A549 (cell line): ENCODE measurements around the gene PXYLP1. TPM values are rescaled to one million over a fixed set of nuclear protein-coding genes. Genes with fewer than 3 reads are reported as not detected.

Experiments used
- ATAC-seq, 2 experiments: fragments of 200-7000 bp in 1 of 2; fragments of >200 bp in 1 of 2; cut with Nextera tagmentation in 1 of 2; cut with Tn5 transposase in 1 of 2; 3 replicates each; pipeline versions ENCODE4 v1.8.0 to v1.9.1; 2018 to 2020; ENCODE audit warnings: mild to moderate bottlenecking in 1 of 2, moderate library complexity in 1 of 2
- CTCF ChIA-PET: fragments of 300-600 bp; sonication (Branson Sonifier 250); formaldehyde crosslinking; extraction: SDS; loops from one replicate; lab custom pipeline; 2021; ENCODE audit warnings: antibody characterized with exemption, inconsistent platforms; lab: Yijun Ruan, JAX
- POLR2A ChIA-PET: fragments of 350-600 bp; formaldehyde crosslinking; extraction: SDS; loops from one replicate; lab custom pipeline; 2021; ENCODE audit warnings: antibody characterized with exemption, inconsistent platforms; lab: Yijun Ruan, JAX
- DNase-seq, 2 experiments: peaks; one replicate each; pipeline versions ENCODE4 v3.0.0 to v3.0.0-alpha.2; 2011 to 2016; ENCODE audit warnings: low read depth in 1 of 2, low spot score in 1 of 2
- FAIRE-seq: peaks from 2 replicates; lab custom pipeline; 2011; peaks lifted over from hg19 to GRCh38; lab: Jason Lieb, UNC
- H3K27ac ChIP-seq, 2 experiments: fragments of >200 bp; sonication (Bioruptor Twin); formaldehyde crosslinking; 3 replicates each; pipeline ENCODE4 v1.5.1; 2016 to 2017
- H3K4me1 ChIP-seq: fragments of >200 bp; sonication (Bioruptor Twin); formaldehyde crosslinking; 3 replicates; pipeline ENCODE4 v1.6.1; 2016
- H3K4me2 ChIP-seq: fragments of >200 bp; sonication (Bioruptor Twin); formaldehyde crosslinking; 3 replicates; pipeline ENCODE4 v1.6.1; 2016
- H3K4me3 ChIP-seq: fragments of >200 bp; sonication (Bioruptor Twin); formaldehyde crosslinking; 3 replicates; pipeline ENCODE4 v1.5.1; 2016
- H3K9me3 ChIP-seq: fragments of >200 bp; sonication (Bioruptor Twin); formaldehyde crosslinking; 3 replicates; pipeline ENCODE4 v1.6.1; 2016
- BHLHE40 ChIP-seq: IDR thresholded peaks from 2 replicates; pipeline ENCODE4 v1.6.1; 2012; ENCODE audit warnings: low read depth, low read length, inconsistent platforms
- CEBPB ChIP-seq, 2 experiments: fragments of >200 bp in 1 of 2; sonication (Bioruptor Twin) in 1 of 2; formaldehyde crosslinking in 1 of 2; IDR thresholded peaks; 2 replicates each; pipeline ENCODE4 v1.6.1; 2012 to 2016
- CHD2 ChIP-seq: fragments of 150-350 bp; IDR thresholded peaks from 2 replicates; pipeline ENCODE4 v1.6.1; 2014; ENCODE audit warnings: low read length; ENCODE audit not compliant: partially characterized antibody
- CHD4 ChIP-seq: fragments of 200-600 bp; sonication (generic); IDR thresholded peaks from 2 replicates; pipeline ENCODE4 v1.6.1; 2016; ENCODE audit warnings: antibody characterized with exemption, mild to moderate bottlenecking, borderline replicate concordance
- EHMT2 ChIP-seq: fragments of 200-600 bp; sonication (generic); IDR thresholded peaks from 2 replicates; pipeline ENCODE4 v1.6.1; 2016; ENCODE audit warnings: antibody characterized with exemption, low read depth, mild to moderate bottlenecking, moderate library complexity
- EP300 ChIP-seq, 2 experiments: fragments of >200 bp; sonication (Bioruptor Twin); formaldehyde crosslinking; IDR thresholded peaks; 2 replicates in 1 of 2; 3 replicates in 1 of 2; pipeline ENCODE4 v1.6.1; 2016 to 2017
- GATA3 ChIP-seq: IDR thresholded peaks from 2 replicates; pipeline ENCODE4 v1.6.1; 2012; ENCODE audit warnings: borderline replicate concordance
- HEYL ChIP-seq: fragments of 250-450 bp; sonication (Bioruptor Pico); IDR thresholded peaks from 2 replicates; pipeline ENCODE4 v1.8.0; 2021; ENCODE audit warnings: mild to moderate bottlenecking, moderate library complexity
- HOXA7 ChIP-seq: fragments of 250-450 bp; sonication (Bioruptor Pico); IDR thresholded peaks from 2 replicates; pipeline ENCODE4 v1.5.0; 2020; ENCODE audit warnings: mild to moderate bottlenecking, moderate library complexity
- HOXB5 ChIP-seq: fragments of 250-450 bp; sonication (Bioruptor Pico); IDR thresholded peaks from 2 replicates; pipeline ENCODE4 v1.5.0; 2020; ENCODE audit warnings: mild to moderate bottlenecking, moderate library complexity
- JUNB ChIP-seq: fragments of >200 bp; sonication (Bioruptor Twin); formaldehyde crosslinking; IDR thresholded peaks from 2 replicates; pipeline ENCODE4 v1.6.1; 2016
- KDM5A ChIP-seq: fragments of 200-600 bp; sonication (generic); IDR thresholded peaks from 2 replicates; pipeline ENCODE4 v1.6.1; 2016; ENCODE audit warnings: antibody characterized with exemption, mild to moderate bottlenecking
- MAZ ChIP-seq: fragments of 150-350 bp; IDR thresholded peaks from 2 replicates; pipeline ENCODE4 v1.6.1; 2014; ENCODE audit warnings: antibody characterized with exemption, low read depth, low read length, borderline replicate concordance
- NFE2L2 ChIP-seq: fragments of 150-350 bp; conservative IDR thresholded peaks from 2 replicates; pipeline ENCODE4 v1.6.1; 2014; ENCODE audit warnings: low read length
- NPAS2 ChIP-seq: fragments of 250-450 bp; sonication (Bioruptor Pico); IDR thresholded peaks from 2 replicates; pipeline ENCODE4 v1.8.0; 2022; ENCODE audit warnings: mild to moderate bottlenecking, moderate library complexity, borderline replicate concordance
- POLR2A ChIP-seq: IDR thresholded peaks from 2 replicates; pipeline ENCODE4 v1.6.1; 2012; ENCODE audit warnings: mild to moderate bottlenecking, low read length
- POLR2AphosphoS2 ChIP-seq: conservative IDR thresholded peaks from 2 replicates; pipeline ENCODE4 v1.6.1; 2012; ENCODE audit warnings: low read length, improper control_type of control experiment, inconsistent platforms
- RNF2 ChIP-seq: fragments of 200-600 bp; sonication (generic); IDR thresholded peaks from 2 replicates; pipeline ENCODE4 v1.6.1; 2016; ENCODE audit warnings: low read depth, mild to moderate bottlenecking, antibody characterized with exemption, moderate library complexity, borderline replicate concordance
- SMC3 ChIP-seq: fragments of >200 bp; sonication (Bioruptor Twin); formaldehyde crosslinking; IDR thresholded peaks from 3 replicates; pipeline ENCODE4 v1.6.1; 2018; ENCODE audit warnings: inconsistent platforms
- SREBF2 ChIP-seq: fragments of 450-650 bp; IDR thresholded peaks from 2 replicates; pipeline ENCODE4 v1.6.1; 2014; ENCODE audit warnings: mild to moderate bottlenecking, moderate library complexity
- TFCP2L1 ChIP-seq: fragments of 250-450 bp; sonication (Bioruptor Pico); IDR thresholded peaks from 2 replicates; pipeline ENCODE4 v1.5.0; 2021; ENCODE audit warnings: mild to moderate bottlenecking
- ZNF302 ChIP-seq: fragments of 250-450 bp; sonication (Bioruptor Pico); IDR thresholded peaks from 2 replicates; pipeline ENCODE4 v1.9.0; 2021; ENCODE audit warnings: inconsistent platforms, mild to moderate bottlenecking, moderate library complexity
- ZSCAN20 ChIP-seq: fragments of 250-450 bp; sonication (Bioruptor Pico); IDR thresholded peaks from 2 replicates; pipeline ENCODE4 v1.8.0; 2022; ENCODE audit warnings: mild to moderate bottlenecking, moderate library complexity
- WGBS: methylation state at CpG from one replicate; pipeline ENCODE4 v1.1.6; 2017; ENCODE audit errors: missing lambda C conversion rate; 5-methylcytosine and 5-hydroxymethylcytosine counted together
- polyA plus RNA-seq, 4 experiments: library from polyadenylated mRNA; depleted of rRNA in 3 of 4; stranded (reverse); fragments of >200 nt; fragmentation: RNase III in 1 of 4; extraction: RNeasy Plus Mini Kit Qiagen cat#74134 plus additional on column Dnase treatment in 1 of 4; gene quantifications; 2 replicates in 3 of 4; 3 replicates in 1 of 4; pipeline ENCODE4 v1.2.3, GENCODE V29; 2011 to 2017
- TF ChIP-seq, protein P1 (sequence below): fragments of >200 bp; sonication (Bioruptor Twin); formaldehyde crosslinking; IDR thresholded peaks from 3 replicates; pipeline ENCODE4 v1.6.1; 2016
- TF ChIP-seq, protein P2 (sequence below): IDR thresholded peaks from 2 replicates; pipeline ENCODE4 v1.6.1; 2012
- TF ChIP-seq, protein P3 (sequence below): IDR thresholded peaks from 2 replicates; pipeline ENCODE4 v1.6.1; 2012
- TF ChIP-seq, protein P4 (sequence below): fragments of 250-450 bp; sonication (Bioruptor Pico); IDR thresholded peaks from 2 replicates; pipeline ENCODE4 v1.5.0; 2021; ENCODE audit warnings: mild to moderate bottlenecking, moderate library complexity, borderline replicate concordance

Gene PXYLP1
- polyA plus RNA-seq, 2 of the 4 experiments (the other 2 are of a cell fraction), result 8.0 to 11.7 TPM

DNA sequence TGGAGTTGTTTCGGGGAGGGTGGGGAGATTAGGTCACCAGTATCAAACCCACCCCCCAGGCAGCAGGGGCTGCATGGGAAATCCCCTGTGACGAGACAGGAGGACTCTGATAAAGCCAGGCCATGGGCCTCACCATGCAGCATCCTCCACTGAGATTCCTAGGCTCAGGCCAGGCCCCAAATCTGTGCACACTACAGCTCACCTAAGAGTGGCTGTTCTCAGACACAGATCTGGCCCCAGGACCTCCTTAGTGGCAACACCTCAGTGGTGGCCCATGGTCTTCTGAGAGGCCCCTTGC lies 29.0 kb downstream of the PXYLP1 start:
- Histone ChIP-seq H3K4me3 (no peak overlapping the region), H3K27ac (no peak overlapping the region), H3K4me1 (no peaks in the 10 kb centered on the region), H3K9me3 (no peaks in the 10 kb centered on the region), H3K4me2 (no peak overlapping the region)
- ATAC-seq, result no peak
- no peak for FAIRE-seq
- ChIA-PET CTCF (interaction anchor here (2.7 kb wide), 1 partner anchor 29 kb away, joined by 7 read pairs; the partner anchor contains the start of gene PXYLP1), POLR2A (no interaction called here)
- DNase-seq, result no peak
- TF ChIP-seq CEBPB (IDR thresholded peaks at IDR 0.05), result no peak
- no peak for TF ChIP-seq ZSCAN20 (CRISPR knock-in tag)
- TF ChIP-seq, protein P1, sequence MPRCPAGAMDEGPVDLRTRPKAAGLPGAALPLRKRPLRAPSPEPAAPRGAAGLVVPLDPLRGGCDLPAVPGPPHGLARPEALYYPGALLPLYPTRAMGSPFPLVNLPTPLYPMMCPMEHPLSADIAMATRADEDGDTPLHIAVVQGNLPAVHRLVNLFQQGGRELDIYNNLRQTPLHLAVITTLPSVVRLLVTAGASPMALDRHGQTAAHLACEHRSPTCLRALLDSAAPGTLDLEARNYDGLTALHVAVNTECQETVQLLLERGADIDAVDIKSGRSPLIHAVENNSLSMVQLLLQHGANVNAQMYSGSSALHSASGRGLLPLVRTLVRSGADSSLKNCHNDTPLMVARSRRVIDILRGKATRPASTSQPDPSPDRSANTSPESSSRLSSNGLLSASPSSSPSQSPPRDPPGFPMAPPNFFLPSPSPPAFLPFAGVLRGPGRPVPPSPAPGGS, result no peak
- no peak for TF ChIP-seq RNF2
- TF ChIP-seq KDM5A, result no peak
- TF ChIP-seq HEYL (CRISPR knock-in tag), result no peak
- TF ChIP-seq POLR2A, result no peak
- no peak for TF ChIP-seq EHMT2
- no peak for TF ChIP-seq JUNB
- TF ChIP-seq, protein P2, sequence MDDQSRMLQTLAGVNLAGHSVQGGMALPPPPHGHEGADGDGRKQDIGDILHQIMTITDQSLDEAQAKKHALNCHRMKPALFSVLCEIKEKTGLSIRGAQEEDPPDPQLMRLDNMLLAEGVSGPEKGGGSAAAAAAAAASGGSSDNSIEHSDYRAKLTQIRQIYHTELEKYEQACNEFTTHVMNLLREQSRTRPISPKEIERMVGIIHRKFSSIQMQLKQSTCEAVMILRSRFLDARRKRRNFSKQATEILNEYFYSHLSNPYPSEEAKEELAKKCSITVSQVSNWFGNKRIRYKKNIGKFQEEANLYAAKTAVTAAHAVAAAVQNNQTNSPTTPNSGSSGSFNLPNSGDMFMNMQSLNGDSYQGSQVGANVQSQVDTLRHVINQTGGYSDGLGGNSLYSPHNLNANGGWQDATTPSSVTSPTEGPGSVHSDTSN, result no peak
- no peak for TF ChIP-seq MAZ
- TF ChIP-seq HOXA7 (CRISPR knock-in tag), result no peak
- no peak for TF ChIP-seq ZNF302
- TF ChIP-seq CHD4, result no peak
- TF ChIP-seq NPAS2 (CRISPR knock-in tag), result no peak
- 85% methylated on average over 2 of the region's 2 CpGs for WGBS

DNA sequence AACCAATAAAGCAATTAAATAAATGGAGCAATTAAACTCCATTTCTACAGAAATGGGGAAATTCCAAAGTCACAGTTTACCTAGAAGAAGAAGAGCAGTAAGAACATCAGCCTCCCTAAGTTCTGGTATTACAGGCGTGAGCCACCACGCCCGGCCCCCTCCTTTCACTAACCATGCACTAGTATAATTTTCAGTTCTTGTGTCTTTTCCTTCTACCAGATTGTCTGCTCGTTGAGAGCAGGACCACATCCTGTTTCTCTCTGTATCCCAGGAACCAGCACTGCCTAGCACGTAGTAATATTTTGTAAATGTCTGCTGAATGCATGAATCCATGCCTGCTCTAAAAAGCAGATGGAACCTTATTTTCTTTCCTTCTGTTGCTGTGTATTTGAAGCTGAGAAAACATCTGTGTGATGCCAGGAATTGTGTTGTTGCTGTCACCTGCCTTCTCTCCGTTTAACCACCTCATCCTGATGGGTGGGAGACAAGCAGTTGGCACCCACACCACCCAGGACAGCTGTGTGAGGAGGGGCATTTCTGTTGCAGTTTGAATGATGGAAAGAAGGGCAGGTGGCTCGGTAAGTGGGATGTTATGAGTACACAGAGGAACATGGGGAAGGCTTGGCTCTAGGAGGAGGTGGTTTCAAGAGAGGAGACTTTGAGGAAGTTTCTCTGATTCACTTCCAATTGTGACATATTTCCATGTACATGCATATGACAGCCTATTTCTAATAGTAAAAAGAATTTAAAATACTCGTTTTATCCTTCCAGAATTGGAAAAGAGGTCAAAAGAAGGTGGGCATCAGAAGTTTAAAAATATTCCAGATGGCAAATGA lies 30.1 kb downstream of the PXYLP1 start:
- H3K9me3 ChIP-seq, result no peaks in the 10 kb centered on the region
- TF ChIP-seq SREBF2, result no peak
- TF ChIP-seq CHD2, result no peak
- no peak for TF ChIP-seq JUNB
- no peak for TF ChIP-seq EP300 (IDR thresholded peaks at IDR 0.05)
- no peak for TF ChIP-seq POLR2AphosphoS2
- TF ChIP-seq BHLHE40, result no peak
- TF ChIP-seq, protein P3, sequence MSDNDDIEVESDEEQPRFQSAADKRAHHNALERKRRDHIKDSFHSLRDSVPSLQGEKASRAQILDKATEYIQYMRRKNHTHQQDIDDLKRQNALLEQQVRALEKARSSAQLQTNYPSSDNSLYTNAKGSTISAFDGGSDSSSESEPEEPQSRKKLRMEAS, result no peak
- TF ChIP-seq, protein P2, result no peak
- TF ChIP-seq, protein P4, sequence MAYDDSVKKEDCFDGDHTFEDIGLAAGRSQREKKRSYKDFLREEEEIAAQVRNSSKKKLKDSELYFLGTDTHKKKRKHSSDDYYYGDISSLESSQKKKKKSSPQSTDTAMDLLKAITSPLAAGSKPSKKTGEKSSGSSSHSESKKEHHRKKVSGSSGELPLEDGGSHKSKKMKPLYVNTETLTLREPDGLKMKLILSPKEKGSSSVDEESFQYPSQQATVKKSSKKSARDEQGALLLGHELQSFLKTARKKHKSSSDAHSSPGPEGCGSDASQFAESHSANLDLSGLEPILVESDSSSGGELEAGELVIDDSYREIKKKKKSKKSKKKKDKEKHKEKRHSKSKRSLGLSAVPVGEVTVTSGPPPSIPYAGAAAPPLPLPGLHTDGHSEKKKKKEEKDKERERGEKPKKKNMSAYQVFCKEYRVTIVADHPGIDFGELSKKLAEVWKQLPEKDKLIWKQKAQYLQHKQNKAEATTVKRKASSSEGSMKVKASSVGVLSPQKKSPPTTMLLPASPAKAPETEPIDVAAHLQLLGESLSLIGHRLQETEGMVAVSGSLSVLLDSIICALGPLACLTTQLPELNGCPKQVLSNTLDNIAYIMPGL (CRISPR knock-in tag), result no peak
- TF ChIP-seq HOXB5 (CRISPR knock-in tag), result no peak
- no peak for TF ChIP-seq SMC3
- no peak for TF ChIP-seq TFCP2L1 (CRISPR knock-in tag)
- TF ChIP-seq NFE2L2, result no peak
- TF ChIP-seq GATA3, result no peak
- TF ChIP-seq, all 56 proteins: peak for 0
- WGBS, result 71% methylated on average over 8 of the region's 8 CpGs
- CTCF ChIA-PET, result interaction anchor here (2.7 kb wide), 1 partner anchor 30 kb away, joined by 7 read pairs; the partner anchor contains the start of gene PXYLP1
- POLR2A ChIA-PET, result no interaction called here
- FAIRE-seq (no peak), DNase-seq (no peak), ATAC-seq (no peak)
- Histone ChIP-seq H3K4me3 (no peak overlapping the region), H3K27ac (no peak overlapping the region), H3K4me2 (no peak overlapping the region), H3K4me1 (no peaks in the 10 kb centered on the region)
